ENCODE data around the gene LAMA2. TPM values are rescaled to one million over a fixed set of nuclear protein-coding genes. Genes with fewer than 3 reads are reported as not detected.
A peak's percentile ranks its signal among the peaks of the same experiment; 100 is the strongest.

LAMA2 gene
- total RNA-seq, 1 donor from 2014 or later: 185 TPM

DNA sequence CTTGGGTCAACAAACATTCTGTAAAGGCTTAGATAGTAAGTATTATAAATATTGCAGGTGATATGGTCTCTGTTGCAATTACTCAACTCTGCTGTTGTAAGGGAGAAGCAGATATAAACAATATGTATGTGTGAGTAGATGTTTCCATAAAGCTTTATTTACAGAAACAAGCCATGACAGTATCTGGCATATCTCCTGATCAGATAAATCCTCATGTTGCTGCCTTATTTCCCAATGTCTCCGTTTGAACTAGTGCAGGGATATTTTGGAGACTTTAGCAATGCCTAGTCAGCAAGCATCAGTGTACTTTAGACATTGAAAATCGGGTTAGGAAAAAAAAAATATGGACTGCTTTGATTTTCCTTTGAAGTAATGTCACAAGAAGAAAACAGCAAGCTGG is 96.1 kb downstream of the LAMA2 start:
- intact Hi-C loops (cut with micrococcal nuclease): no loop called here

DNA sequence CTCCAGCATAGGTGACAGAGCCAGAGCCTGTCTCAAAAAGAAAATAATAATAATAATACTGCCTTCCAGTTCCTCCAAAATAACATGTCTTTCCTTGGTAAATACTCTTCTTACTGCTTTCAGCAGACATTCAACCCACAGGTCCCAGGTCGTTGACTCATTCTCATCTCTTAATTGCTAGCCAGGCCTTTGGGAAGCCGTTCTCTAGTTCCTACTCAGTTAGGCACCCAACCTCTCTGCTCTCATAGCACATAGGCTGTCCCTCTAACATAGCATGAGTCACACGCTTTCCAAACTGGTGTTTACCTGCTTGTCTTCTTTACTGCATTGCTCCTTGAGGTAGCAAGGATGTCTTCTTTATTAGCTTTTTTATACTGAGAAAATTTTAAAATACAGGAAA is 98.8 kb downstream of the LAMA2 start:
- DNase-seq: no peak
- Histone ChIP-seq H3K4me3 (no peak overlapping the region), H3K27me3 (ENCODE audit: low read depth) (no peaks in the 10 kb centered on the region), H3K36me3 (no peaks in the 10 kb centered on the region), H3K27ac (replicated peaks) (peak overlapping the region; percentile 14), H3K9me3 (replicated peaks) (no peaks in the 10 kb centered on the region), H3K4me1 (peaks cover 51% of the 10 kb centered on the region)
- TF ChIP-seq, protein P1, sequence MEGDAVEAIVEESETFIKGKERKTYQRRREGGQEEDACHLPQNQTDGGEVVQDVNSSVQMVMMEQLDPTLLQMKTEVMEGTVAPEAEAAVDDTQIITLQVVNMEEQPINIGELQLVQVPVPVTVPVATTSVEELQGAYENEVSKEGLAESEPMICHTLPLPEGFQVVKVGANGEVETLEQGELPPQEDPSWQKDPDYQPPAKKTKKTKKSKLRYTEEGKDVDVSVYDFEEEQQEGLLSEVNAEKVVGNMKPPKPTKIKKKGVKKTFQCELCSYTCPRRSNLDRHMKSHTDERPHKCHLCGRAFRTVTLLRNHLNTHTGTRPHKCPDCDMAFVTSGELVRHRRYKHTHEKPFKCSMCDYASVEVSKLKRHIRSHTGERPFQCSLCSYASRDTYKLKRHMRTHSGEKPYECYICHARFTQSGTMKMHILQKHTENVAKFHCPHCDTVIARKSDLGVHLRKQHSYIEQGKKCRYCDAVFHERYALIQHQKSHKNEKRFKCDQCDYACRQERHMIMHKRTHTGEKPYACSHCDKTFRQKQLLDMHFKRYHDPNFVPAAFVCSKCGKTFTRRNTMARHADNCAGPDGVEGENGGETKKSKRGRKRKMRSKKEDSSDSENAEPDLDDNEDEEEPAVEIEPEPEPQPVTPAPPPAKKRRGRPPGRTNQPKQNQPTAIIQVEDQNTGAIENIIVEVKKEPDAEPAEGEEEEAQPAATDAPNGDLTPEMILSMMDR (IDR thresholded peaks at IDR 0.05; ENCODE audit: borderline replicate concordance): no peak
- intact Hi-C loops (cut with micrococcal nuclease): no loop called here

More for the DNA sequence above, 96.1 kb downstream of the LAMA2 start:
- Histone ChIP-seq H3K36me3 (no peaks in the 10 kb centered on the region), H3K4me3 (no peak overlapping the region), H3K27me3 (ENCODE audit: low read depth) (no peaks in the 10 kb centered on the region), H3K4me1 (peaks cover 45% of the 10 kb centered on the region), H3K27ac (replicated peaks) (no peak overlapping the region), H3K9me3 (replicated peaks) (no peaks in the 10 kb centered on the region)
- no peak for DNase-seq
- TF ChIP-seq, protein P1 (IDR thresholded peaks at IDR 0.05; ENCODE audit: borderline replicate concordance): no peak

DNA sequence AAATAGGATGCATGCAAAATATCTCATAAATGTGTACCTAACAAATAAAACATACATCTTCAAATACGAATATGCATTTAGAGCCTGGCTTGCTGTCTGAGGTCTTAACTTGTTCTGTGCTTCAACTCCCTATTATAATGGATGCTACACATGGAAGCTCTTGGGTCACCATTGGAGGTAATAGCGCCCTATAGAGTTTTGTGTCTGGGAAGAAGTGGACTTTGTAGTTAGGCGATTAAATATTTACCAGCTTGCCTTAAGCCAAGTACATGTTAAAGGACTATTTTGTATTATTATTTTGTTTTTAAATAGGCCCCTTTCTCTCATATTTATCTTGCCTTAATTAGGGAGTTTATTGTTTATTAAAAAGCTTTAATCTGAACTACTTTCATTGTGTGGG is 107.4 kb downstream of the LAMA2 start:
- Histone ChIP-seq H3K27ac (replicated peaks) (no peak overlapping the region), H3K4me1 (peaks cover 36% of the 10 kb centered on the region), H3K9me3 (replicated peaks) (no peaks in the 10 kb centered on the region), H3K27me3 (ENCODE audit: low read depth) (no peaks in the 10 kb centered on the region), H3K4me3 (no peak overlapping the region), H3K36me3 (no peaks in the 10 kb centered on the region)
- TF ChIP-seq, protein P1 (IDR thresholded peaks at IDR 0.05; ENCODE audit: borderline replicate concordance): no peak
- intact Hi-C loops (cut with micrococcal nuclease): no loop called here
- no peak for DNase-seq

GRCh38 chr6:128990915-128991314 is 108.0 kb downstream of the LAMA2 start:
- Histone ChIP-seq H3K4me1 (peaks cover 31% of the 10 kb centered on the region), H3K4me3 (no peak overlapping the region), H3K27ac (replicated peaks) (no peak overlapping the region), H3K9me3 (replicated peaks) (no peaks in the 10 kb centered on the region), H3K27me3 (ENCODE audit: low read depth) (no peaks in the 10 kb centered on the region), H3K36me3 (no peaks in the 10 kb centered on the region)
- TF ChIP-seq, protein P1 (IDR thresholded peaks at IDR 0.05; ENCODE audit: borderline replicate concordance): no peak
- DNase-seq: no peak
- intact Hi-C loops (cut with micrococcal nuclease): no loop called here

GRCh38 chr6:128993166-128993565 is 110.2 kb downstream of the LAMA2 start:
- H3K9me3 ChIP-seq (replicated peaks): no peaks in the 10 kb centered on the region
- H3K4me1 ChIP-seq: peaks cover 24% of the 10 kb centered on the region
- H3K27ac ChIP-seq (replicated peaks): no peak overlapping the region
- H3K36me3 ChIP-seq: peaks cover 4% of the 10 kb centered on the region
- no peak for DNase-seq
- intact Hi-C loops (cut with micrococcal nuclease): no loop called here
- H3K27me3 ChIP-seq (ENCODE audit: low read depth): no peaks in the 10 kb centered on the region
- TF ChIP-seq, protein P1 (IDR thresholded peaks at IDR 0.05; ENCODE audit: borderline replicate concordance): no peak
- no peak overlapping the region for H3K4me3 ChIP-seq

DNA sequence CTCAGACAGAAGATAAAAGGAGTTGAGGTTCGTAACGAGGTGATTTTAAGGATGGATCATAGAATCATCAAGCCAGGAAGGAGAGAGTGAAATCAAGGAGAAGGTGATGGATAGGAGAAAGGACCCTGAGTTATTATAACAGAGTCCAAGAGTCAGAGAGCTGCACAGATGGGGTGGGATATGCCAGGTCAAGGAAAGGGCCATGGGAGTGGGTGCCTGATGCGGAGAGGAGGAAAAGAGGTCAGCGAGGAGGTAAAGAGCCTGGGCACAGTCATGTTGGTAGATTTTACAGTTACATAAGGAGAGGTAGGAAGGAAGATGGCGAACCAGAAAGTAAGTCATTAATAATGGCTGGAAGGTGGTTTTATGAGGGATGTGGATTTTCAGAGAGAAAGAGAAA is 114.9 kb downstream of the LAMA2 start:
- H3K27me3 ChIP-seq (ENCODE audit: low read depth): no peaks in the 10 kb centered on the region
- peaks cover 4% of the 10 kb centered on the region for H3K36me3 ChIP-seq
- H3K4me1 ChIP-seq: peaks cover under 1% of the 10 kb centered on the region
- no peak overlapping the region for H3K4me3 ChIP-seq
- DNase-seq: no peak
- TF ChIP-seq, protein P1 (IDR thresholded peaks at IDR 0.05; ENCODE audit: borderline replicate concordance): no peak
- intact Hi-C loops (cut with micrococcal nuclease): no loop called here
- no peaks in the 10 kb centered on the region for H3K9me3 ChIP-seq (replicated peaks)
- no peak overlapping the region for H3K27ac ChIP-seq (replicated peaks)
